WI38 (cell line): ENCODE measurements around the gene TMEM267.

Source experiments
- H3K4me3 ChIP-seq: 2 replicates; pipeline ENCODE4 v1.5.1; 2011; ENCODE audit warnings: low read depth, mild to moderate bottlenecking, control low read depth, low read length
- TF ChIP-seq, protein P1 (sequence below): IDR thresholded peaks from 2 replicates; pipeline ENCODE4 v1.5.1; 2012; ENCODE audit warnings: low read depth, mild to moderate bottlenecking, control low read depth, low read length

Gene TMEM267

DNA sequence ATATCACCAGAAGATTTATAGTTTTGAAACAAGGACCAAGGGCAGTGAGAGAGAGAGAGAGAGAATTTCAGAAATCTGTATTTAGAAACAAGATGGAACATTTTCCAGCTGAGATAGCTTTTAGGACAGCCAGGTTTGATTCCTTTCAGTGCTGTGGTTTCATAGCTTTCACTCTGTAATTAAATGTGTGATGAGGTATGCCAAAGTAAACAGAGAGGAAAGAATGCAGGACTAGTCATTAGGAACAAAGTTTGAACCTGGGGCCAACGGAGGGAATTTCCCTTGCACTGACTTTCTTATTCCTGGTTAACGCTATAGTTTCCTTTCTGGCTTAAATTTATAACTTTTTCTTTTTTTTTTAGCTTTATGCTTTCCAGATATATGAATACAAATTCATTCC, 61.5 kb downstream of the TMEM267 start:
- H3K4me3 ChIP-seq, result no peak overlapping the region
- TF ChIP-seq, protein P1, sequence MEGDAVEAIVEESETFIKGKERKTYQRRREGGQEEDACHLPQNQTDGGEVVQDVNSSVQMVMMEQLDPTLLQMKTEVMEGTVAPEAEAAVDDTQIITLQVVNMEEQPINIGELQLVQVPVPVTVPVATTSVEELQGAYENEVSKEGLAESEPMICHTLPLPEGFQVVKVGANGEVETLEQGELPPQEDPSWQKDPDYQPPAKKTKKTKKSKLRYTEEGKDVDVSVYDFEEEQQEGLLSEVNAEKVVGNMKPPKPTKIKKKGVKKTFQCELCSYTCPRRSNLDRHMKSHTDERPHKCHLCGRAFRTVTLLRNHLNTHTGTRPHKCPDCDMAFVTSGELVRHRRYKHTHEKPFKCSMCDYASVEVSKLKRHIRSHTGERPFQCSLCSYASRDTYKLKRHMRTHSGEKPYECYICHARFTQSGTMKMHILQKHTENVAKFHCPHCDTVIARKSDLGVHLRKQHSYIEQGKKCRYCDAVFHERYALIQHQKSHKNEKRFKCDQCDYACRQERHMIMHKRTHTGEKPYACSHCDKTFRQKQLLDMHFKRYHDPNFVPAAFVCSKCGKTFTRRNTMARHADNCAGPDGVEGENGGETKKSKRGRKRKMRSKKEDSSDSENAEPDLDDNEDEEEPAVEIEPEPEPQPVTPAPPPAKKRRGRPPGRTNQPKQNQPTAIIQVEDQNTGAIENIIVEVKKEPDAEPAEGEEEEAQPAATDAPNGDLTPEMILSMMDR, result no peak

- TF ChIP-seq, protein P1, result no peak
- no peak overlapping the region for H3K4me3 ChIP-seq
These were observed 62.1 kb downstream of the TMEM267 start for GRCh38 chr5:43421450-43422133.

DNA sequence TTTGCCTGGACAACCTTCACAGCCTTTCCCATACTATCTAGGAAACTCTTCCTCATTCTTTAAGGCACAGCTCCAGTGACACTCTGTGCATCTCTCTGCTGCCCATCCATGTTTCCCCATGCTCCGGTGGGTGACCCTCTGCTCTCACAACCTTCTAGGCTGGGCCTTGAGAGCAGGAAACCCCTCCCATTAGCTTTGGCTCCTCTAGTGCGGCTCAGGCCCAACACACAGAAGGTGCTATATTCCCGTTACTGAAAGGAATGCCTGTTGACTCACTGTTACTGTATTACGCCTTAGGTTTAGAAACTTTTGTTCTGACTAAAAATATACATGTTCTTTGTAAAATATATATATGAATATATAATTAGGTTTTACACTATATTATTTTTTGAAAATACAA, 63.4 kb downstream of the TMEM267 start:
- TF ChIP-seq, protein P1, result no peak
- no peak overlapping the region for H3K4me3 ChIP-seq

DNA sequence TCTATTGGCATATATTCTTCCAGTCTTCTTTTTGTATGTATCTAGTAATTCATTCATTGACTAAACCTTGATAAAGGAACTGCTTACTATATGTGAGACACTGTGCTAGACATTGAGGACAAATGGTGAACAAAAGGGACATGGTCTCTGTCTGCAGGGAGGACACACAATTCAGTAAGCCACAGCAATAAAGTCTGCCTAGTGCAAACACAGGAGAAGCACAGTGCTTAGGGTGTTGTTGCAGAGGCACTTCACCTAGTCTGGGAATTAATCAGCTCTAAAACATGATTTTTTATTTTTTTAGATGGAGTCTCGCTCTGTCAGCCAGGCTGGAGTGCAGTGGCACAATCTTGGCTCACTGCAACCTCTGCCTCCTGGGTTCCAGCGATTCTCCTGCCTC, 65.1 kb downstream of the TMEM267 start:
- TF ChIP-seq, protein P1, result no peak
- H3K4me3 ChIP-seq, result no peak overlapping the region

GRCh38 chr5:43416803-43417394, 66.8 kb downstream of the TMEM267 start:
- TF ChIP-seq, protein P1, result no peak
- H3K4me3 ChIP-seq, result no peak overlapping the region

GRCh38 chr5:43415935-43416802, 67.5 kb downstream of the TMEM267 start:
- H3K4me3 ChIP-seq, result no peak overlapping the region
- TF ChIP-seq, protein P1, result no peak

GRCh38 chr5:43413966-43414365, 69.7 kb downstream of the TMEM267 start:
- H3K4me3 ChIP-seq, result no peak overlapping the region
- TF ChIP-seq, protein P1, result no peak
